GM23338 (cell line): ENCODE data around the gene GTPBP1. TPM values are rescaled to one million over a fixed set of nuclear protein-coding genes. Genes with fewer than 3 reads are reported as not detected.

Experiments
- ATAC-seq: fragments of 200-7000 bp; cut with Tn5 transposase; 3 replicates; pipeline ENCODE4 v1.9.1; 2020
- DNase-seq: peaks from one replicate; pipeline ENCODE4 v3.0.0-alpha.2; 2015; ENCODE audit warnings: low spot score
- H2AFZ ChIP-seq: fragments of 200-600 bp; sonication (generic); 2 replicates; pipeline ENCODE4 v1.8.0; 2016; ENCODE audit warnings: antibody characterized with exemption, mild to moderate bottlenecking, moderate library complexity
- H3F3A ChIP-seq: fragments of 200-600 bp; sonication (generic); replicated peaks from 2 replicates; pipeline ENCODE4 v1.8.0; 2017; ENCODE audit warnings: antibody characterized with exemption, mixed run types, low read depth
- H3K27ac ChIP-seq: fragments of 200-600 bp; sonication (generic); 2 replicates; pipeline ENCODE4 v1.6.1; 2016; ENCODE audit warnings: low read depth
- H3K27me3 ChIP-seq: fragments of 200-600 bp; sonication (generic); 2 replicates; pipeline ENCODE4 v1.8.0; 2016; ENCODE audit warnings: mild to moderate bottlenecking, mixed run types, moderate library complexity; ENCODE audit not compliant: insufficient read depth
- H3K36me3 ChIP-seq: fragments of 200-600 bp; sonication (generic); 2 replicates; pipeline ENCODE4 v1.8.0; 2016; ENCODE audit warnings: mild to moderate bottlenecking; ENCODE audit not compliant: insufficient read depth
- H3K4me1 ChIP-seq: fragments of 200-600 bp; sonication (generic); 2 replicates; pipeline ENCODE4 v1.8.0; 2016; ENCODE audit warnings: mild to moderate bottlenecking, moderate library complexity; ENCODE audit not compliant: insufficient read depth
- H3K4me2 ChIP-seq: fragments of 200-600 bp; sonication (generic); 2 replicates; pipeline ENCODE4 v1.7.1; 2017; ENCODE audit warnings: mixed run types
- H3K4me3 ChIP-seq: fragments of 200-600 bp; sonication (generic); 2 replicates; pipeline ENCODE4 v1.6.1; 2016; ENCODE audit warnings: mixed run types
- H3K79me2 ChIP-seq: fragments of 200-600 bp; sonication (generic); replicated peaks from 2 replicates; pipeline ENCODE4 v1.8.0; 2017; ENCODE audit warnings: mild to moderate bottlenecking; ENCODE audit not compliant: insufficient read depth
- H3K9me2 ChIP-seq: fragments of 200-600 bp; sonication (generic); 2 replicates; pipeline ENCODE4 v1.8.0; 2017; ENCODE audit not compliant: insufficient read depth
- H4K20me1 ChIP-seq: fragments of 200-600 bp; sonication (generic); replicated peaks from 2 replicates; pipeline ENCODE4 v1.8.0; 2017; ENCODE audit warnings: mild to moderate bottlenecking; ENCODE audit not compliant: insufficient read depth
- H3K27ac Mint-ChIP-seq: 2 replicates; pipeline ENCODE4 v1.8.0; 2020; ENCODE audit warnings: inconsistent platforms, mild to moderate bottlenecking, moderate library complexity, mixed read lengths
- H3K27me3 Mint-ChIP-seq: 3 replicates; pipeline ENCODE4 v1.8.0; 2022; ENCODE audit warnings: low read depth, mild to moderate bottlenecking, moderate library complexity, mixed read lengths, inconsistent platforms; ENCODE audit not compliant: insufficient read depth, poor library complexity
- H3K36me3 Mint-ChIP-seq: 3 replicates; pipeline ENCODE4 v1.8.0; 2021; ENCODE audit warnings: low read depth, mild to moderate bottlenecking, inconsistent platforms, moderate library complexity, mixed read lengths
- H3K4me1 Mint-ChIP-seq: 3 replicates; pipeline ENCODE4 v1.8.0; 2020; ENCODE audit warnings: mild to moderate bottlenecking, inconsistent platforms, mixed read lengths
- H3K4me3 Mint-ChIP-seq: 3 replicates; pipeline ENCODE4 v1.8.0; 2021; ENCODE audit warnings: moderate library complexity, mild to moderate bottlenecking, inconsistent platforms, mixed read lengths
- H3K9me3 Mint-ChIP-seq: 3 replicates; pipeline ENCODE4 v1.8.0; 2020; ENCODE audit warnings: moderate library complexity, mild to moderate bottlenecking, inconsistent platforms, mixed read lengths
- CREB1 ChIP-seq: fragments of 250-450 bp; sonication (Bioruptor Pico); IDR thresholded peaks from 2 replicates; pipeline ENCODE4 v1.5.0; 2020; ENCODE audit warnings: low read depth, mild to moderate bottlenecking, moderate library complexity
- EZH2 ChIP-seq: fragments of 200-600 bp; sonication (generic); IDR thresholded peaks from one replicate; pipeline ENCODE4 v1.8.0; 2017; ENCODE audit warnings: antibody characterized with exemption, mild to moderate bottlenecking, low read depth; ENCODE audit not compliant: unreplicated experiment
- EZH2phosphoT487 ChIP-seq: fragments of 200-600 bp; sonication (generic); IDR thresholded peaks from one replicate; pipeline ENCODE4 v1.8.1; 2018; ENCODE audit warnings: antibody characterized with exemption; ENCODE audit not compliant: unreplicated experiment
- JUNB ChIP-seq: IDR thresholded peaks from one replicate; pipeline ENCODE4 v1.6.1; 2016; ENCODE audit warnings: antibody characterized with exemption; ENCODE audit not compliant: unreplicated experiment
- NANOG ChIP-seq: IDR thresholded peaks from 2 replicates; pipeline ENCODE4 v1.6.1; 2016; ENCODE audit warnings: antibody characterized with exemption, borderline replicate concordance
- POLR2AphosphoS5 ChIP-seq: IDR thresholded peaks from 2 replicates; pipeline ENCODE4 v1.6.1; 2016; ENCODE audit warnings: antibody characterized with exemption, low read depth
- STAT1 ChIP-seq: IDR thresholded peaks from one replicate; pipeline ENCODE4 v1.6.1; 2016; ENCODE audit warnings: antibody characterized with exemption; ENCODE audit not compliant: unreplicated experiment
- ZNF114 ChIP-seq: fragments of 250-450 bp; sonication (Bioruptor Pico); IDR thresholded peaks from 2 replicates; pipeline ENCODE4 v1.5.0; 2020; ENCODE audit warnings: mild to moderate bottlenecking, moderate library complexity
- ZNF331 ChIP-seq: fragments of 250-450 bp; sonication (Bioruptor Pico); IDR thresholded peaks from 2 replicates; pipeline ENCODE4 v1.5.0; 2020; ENCODE audit warnings: low read depth, mild to moderate bottlenecking, moderate library complexity
- polyA plus RNA-seq: library from polyadenylated mRNA; unstranded; fragments of >200 nt; fragmentation: Nextera tagmentation; extraction: Ambion mirVana; gene quantifications from 2 replicates; pipeline ENCODE4 v1.2.1, GENCODE V29; 2016
- total RNA-seq: library from RNA; depleted of rRNA; stranded (reverse); fragments of >200 nt; shearing (Covaris generic); gene quantifications from 2 replicates; pipeline ENCODE4 v1.2.3, GENCODE V29; 2014
- TF ChIP-seq, protein P1 (sequence below): fragments of 250-450 bp; sonication (Bioruptor Pico); IDR thresholded peaks from 2 replicates; pipeline ENCODE4 v1.5.0; 2020; ENCODE audit warnings: mild to moderate bottlenecking, moderate library complexity
- TF ChIP-seq, protein P2 (sequence below), 2 experiments: fragments of 200-600 bp in 1 of 2; sonication (generic) in 1 of 2; conservative IDR thresholded peaks; 2 replicates each; pipeline versions ENCODE4 v1.5.1 to v1.6.1; 2016 to 2017; ENCODE audit warnings: antibody characterized with exemption in 2 of 2, low read depth in 2 of 2, mild to moderate bottlenecking in 2 of 2, moderate library complexity in 1 of 2
- TF ChIP-seq, protein P3 (sequence below): IDR thresholded peaks from 2 replicates; pipeline ENCODE4 v1.6.1; 2016; ENCODE audit warnings: antibody characterized with exemption
- TF ChIP-seq, protein P4 (sequence below): IDR thresholded peaks from one replicate; pipeline ENCODE4 v1.6.1; 2018; ENCODE audit warnings: antibody characterized with exemption; ENCODE audit not compliant: unreplicated experiment

GTPBP1 gene
- total and polyA plus RNA-seq, 2 experiments from 2014 or later: 27.2 to 88.4 TPM

DNA sequence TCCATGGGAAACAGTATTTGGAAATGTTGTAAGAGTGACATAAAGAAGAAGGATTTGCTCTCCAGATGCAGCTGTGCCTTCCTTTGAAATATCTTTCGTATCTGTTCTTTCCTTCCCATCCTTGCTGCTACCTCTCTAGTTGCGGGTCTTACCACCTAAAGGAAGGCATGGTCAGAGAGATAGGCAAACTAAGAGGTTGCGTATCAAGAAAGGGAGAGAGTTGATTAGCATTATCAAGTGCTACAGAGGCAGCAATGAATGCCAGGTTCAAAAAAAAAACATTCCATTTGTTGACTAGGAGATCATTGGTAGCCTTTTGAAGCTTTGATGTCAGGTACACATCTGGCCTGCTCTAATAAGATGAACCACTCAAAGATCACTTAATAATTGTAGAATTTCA lies 4.6 kb downstream of the GTPBP1 start:
- Mint-ChIP-seq H3K4me1 (peaks cover 67% of the 10 kb centered on the region), H3K4me3 (no peak overlapping the region), H3K27me3 (peaks cover 5% of the 10 kb centered on the region), H3K36me3 (peaks cover 14% of the 10 kb centered on the region), H3K9me3 (no peaks in the 10 kb centered on the region), H3K27ac (no peak overlapping the region)
- TF ChIP-seq POLR2AphosphoS5 (no peak), ZNF114 (CRISPR knock-in tag) (no peak), EZH2phosphoT487 (no peak), ZNF331 (CRISPR knock-in tag) (no peak), STAT1 (no peak), EZH2 (no peak), NANOG (no peak), CREB1 (CRISPR knock-in tag) (no peak), JUNB (no peak)
- TF ChIP-seq, protein P1, sequence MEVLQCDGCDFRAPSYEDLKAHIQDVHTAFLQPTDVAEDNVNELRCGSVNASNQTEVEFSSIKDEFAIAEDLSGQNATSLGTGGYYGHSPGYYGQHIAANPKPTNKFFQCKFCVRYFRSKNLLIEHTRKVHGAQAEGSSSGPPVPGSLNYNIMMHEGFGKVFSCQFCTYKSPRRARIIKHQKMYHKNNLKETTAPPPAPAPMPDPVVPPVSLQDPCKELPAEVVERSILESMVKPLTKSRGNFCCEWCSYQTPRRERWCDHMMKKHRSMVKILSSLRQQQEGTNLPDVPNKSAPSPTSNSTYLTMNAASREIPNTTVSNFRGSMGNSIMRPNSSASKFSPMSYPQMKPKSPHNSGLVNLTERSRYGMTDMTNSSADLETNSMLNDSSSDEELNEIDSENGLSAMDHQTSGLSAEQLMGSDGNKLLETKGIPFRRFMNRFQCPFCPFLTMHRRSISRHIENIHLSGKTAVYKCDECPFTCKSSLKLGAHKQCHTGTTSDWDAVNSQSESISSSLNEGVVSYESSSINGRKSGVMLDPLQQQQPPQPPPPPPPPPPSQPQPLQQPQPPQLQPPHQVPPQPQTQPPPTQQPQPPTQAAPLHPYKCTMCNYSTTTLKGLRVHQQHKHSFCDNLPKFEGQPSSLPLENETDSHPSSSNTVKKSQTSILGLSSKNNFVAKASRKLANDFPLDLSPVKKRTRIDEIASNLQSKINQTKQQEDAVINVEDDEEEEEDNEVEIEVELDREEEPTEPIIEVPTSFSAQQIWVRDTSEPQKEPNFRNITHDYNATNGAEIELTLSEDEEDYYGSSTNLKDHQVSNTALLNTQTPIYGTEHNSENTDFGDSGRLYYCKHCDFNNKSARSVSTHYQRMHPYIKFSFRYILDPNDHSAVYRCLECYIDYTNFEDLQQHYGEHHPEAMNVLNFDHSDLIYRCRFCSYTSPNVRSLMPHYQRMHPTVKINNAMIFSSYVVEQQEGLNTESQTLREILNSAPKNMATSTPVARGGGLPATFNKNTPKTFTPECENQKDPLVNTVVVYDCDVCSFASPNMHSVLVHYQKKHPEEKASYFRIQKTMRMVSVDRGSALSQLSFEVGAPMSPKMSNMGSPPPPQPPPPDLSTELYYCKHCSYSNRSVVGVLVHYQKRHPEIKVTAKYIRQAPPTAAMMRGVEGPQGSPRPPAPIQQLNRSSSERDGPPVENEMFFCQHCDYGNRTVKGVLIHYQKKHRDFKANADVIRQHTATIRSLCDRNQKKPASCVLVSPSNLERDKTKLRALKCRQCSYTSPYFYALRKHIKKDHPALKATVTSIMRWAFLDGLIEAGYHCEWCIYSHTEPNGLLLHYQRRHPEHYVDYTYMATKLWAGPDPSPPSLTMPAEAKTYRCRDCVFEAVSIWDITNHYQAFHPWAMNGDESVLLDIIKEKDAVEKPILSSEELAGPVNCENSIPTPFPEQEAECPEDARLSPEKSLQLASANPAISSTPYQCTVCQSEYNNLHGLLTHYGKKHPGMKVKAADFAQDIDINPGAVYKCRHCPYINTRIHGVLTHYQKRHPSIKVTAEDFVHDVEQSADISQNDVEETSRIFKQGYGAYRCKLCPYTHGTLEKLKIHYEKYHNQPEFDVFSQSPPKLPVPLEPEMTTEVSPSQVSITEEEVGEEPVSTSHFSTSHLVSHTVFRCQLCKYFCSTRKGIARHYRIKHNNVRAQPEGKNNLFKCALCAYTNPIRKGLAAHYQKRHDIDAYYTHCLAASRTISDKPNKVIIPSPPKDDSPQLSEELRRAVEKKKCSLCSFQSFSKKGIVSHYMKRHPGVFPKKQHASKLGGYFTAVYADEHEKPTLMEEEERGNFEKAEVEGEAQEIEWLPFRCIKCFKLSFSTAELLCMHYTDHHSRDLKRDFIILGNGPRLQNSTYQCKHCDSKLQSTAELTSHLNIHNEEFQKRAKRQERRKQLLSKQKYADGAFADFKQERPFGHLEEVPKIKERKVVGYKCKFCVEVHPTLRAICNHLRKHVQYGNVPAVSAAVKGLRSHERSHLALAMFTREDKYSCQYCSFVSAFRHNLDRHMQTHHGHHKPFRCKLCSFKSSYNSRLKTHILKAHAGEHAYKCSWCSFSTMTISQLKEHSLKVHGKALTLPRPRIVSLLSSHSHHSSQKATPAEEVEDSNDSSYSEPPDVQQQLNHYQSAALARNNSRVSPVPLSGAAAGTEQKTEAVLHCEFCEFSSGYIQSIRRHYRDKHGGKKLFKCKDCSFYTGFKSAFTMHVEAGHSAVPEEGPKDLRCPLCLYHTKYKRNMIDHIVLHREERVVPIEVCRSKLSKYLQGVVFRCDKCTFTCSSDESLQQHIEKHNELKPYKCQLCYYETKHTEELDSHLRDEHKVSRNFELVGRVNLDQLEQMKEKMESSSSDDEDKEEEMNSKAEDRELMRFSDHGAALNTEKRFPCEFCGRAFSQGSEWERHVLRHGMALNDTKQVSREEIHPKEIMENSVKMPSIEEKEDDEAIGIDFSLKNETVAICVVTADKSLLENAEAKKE: no peak
- TF ChIP-seq, protein P2, sequence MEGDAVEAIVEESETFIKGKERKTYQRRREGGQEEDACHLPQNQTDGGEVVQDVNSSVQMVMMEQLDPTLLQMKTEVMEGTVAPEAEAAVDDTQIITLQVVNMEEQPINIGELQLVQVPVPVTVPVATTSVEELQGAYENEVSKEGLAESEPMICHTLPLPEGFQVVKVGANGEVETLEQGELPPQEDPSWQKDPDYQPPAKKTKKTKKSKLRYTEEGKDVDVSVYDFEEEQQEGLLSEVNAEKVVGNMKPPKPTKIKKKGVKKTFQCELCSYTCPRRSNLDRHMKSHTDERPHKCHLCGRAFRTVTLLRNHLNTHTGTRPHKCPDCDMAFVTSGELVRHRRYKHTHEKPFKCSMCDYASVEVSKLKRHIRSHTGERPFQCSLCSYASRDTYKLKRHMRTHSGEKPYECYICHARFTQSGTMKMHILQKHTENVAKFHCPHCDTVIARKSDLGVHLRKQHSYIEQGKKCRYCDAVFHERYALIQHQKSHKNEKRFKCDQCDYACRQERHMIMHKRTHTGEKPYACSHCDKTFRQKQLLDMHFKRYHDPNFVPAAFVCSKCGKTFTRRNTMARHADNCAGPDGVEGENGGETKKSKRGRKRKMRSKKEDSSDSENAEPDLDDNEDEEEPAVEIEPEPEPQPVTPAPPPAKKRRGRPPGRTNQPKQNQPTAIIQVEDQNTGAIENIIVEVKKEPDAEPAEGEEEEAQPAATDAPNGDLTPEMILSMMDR (conservative IDR thresholded peaks at IDR 0.05; ENCODE audit: low read depth in 2 of 2): no peak
- TF ChIP-seq, protein P3, sequence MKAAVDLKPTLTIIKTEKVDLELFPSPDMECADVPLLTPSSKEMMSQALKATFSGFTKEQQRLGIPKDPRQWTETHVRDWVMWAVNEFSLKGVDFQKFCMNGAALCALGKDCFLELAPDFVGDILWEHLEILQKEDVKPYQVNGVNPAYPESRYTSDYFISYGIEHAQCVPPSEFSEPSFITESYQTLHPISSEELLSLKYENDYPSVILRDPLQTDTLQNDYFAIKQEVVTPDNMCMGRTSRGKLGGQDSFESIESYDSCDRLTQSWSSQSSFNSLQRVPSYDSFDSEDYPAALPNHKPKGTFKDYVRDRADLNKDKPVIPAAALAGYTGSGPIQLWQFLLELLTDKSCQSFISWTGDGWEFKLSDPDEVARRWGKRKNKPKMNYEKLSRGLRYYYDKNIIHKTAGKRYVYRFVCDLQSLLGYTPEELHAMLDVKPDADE: no peak
- TF ChIP-seq, protein P4, sequence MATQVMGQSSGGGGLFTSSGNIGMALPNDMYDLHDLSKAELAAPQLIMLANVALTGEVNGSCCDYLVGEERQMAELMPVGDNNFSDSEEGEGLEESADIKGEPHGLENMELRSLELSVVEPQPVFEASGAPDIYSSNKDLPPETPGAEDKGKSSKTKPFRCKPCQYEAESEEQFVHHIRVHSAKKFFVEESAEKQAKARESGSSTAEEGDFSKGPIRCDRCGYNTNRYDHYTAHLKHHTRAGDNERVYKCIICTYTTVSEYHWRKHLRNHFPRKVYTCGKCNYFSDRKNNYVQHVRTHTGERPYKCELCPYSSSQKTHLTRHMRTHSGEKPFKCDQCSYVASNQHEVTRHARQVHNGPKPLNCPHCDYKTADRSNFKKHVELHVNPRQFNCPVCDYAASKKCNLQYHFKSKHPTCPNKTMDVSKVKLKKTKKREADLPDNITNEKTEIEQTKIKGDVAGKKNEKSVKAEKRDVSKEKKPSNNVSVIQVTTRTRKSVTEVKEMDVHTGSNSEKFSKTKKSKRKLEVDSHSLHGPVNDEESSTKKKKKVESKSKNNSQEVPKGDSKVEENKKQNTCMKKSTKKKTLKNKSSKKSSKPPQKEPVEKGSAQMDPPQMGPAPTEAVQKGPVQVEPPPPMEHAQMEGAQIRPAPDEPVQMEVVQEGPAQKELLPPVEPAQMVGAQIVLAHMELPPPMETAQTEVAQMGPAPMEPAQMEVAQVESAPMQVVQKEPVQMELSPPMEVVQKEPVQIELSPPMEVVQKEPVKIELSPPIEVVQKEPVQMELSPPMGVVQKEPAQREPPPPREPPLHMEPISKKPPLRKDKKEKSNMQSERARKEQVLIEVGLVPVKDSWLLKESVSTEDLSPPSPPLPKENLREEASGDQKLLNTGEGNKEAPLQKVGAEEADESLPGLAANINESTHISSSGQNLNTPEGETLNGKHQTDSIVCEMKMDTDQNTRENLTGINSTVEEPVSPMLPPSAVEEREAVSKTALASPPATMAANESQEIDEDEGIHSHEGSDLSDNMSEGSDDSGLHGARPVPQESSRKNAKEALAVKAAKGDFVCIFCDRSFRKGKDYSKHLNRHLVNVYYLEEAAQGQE: no peak
- peaks cover 69% of the 10 kb centered on the region for H4K20me1 ChIP-seq
- no peak for ATAC-seq
- no peak overlapping the region for H3K4me2 ChIP-seq
- DNase-seq: no peak
- peaks cover 91% of the 10 kb centered on the region for H3K79me2 ChIP-seq
- no peak overlapping the region for H3K27ac ChIP-seq
- no peaks in the 10 kb centered on the region for H3K27me3 ChIP-seq
- no peak overlapping the region for H3K4me3 ChIP-seq
- peaks cover 57% of the 10 kb centered on the region for H3K4me1 ChIP-seq
- no peaks in the 10 kb centered on the region for H3K9me2 ChIP-seq
- H2AFZ ChIP-seq: no peak overlapping the region
- 0 out of 2 replicates have a peak, but pooled peaks cover 4% of the 10 kb centered on the region for H3F3A ChIP-seq
- H3K36me3 ChIP-seq: peaks cover 10% of the 10 kb centered on the region; the same call in 1 of the 2 replicates
